Neural progenitor cell (in vitro differentiated cells): ENCODE measurements around the gene GNA15. TPM values are rescaled to one million over a fixed set of nuclear protein-coding genes. Genes with fewer than 3 reads are reported as not detected.

ENCODE experiments used
- DNase-seq: peaks from one replicate; pipeline ENCODE4 v3.0.0-alpha.2; 2016; ENCODE audit warnings: low spot score
- H2AFZ ChIP-seq: fragments of 200-600 bp; sonication (generic); replicated peaks from 2 replicates; pipeline ENCODE4 v1.6.1; 2016; ENCODE audit warnings: antibody characterized with exemption
- H3F3A ChIP-seq: fragments of 200-600 bp; sonication (generic); 2 replicates; pipeline ENCODE4 v1.6.1; 2016; ENCODE audit warnings: antibody characterized with exemption, low read depth
- H3K27ac ChIP-seq: fragments of 200-600 bp; sonication (generic); 2 replicates; pipeline ENCODE4 v1.5.1; 2016; ENCODE audit warnings: mild to moderate bottlenecking
- H3K27me3 ChIP-seq: fragments of 200-600 bp; sonication (generic); 2 replicates; pipeline ENCODE4 v1.6.1; 2016; ENCODE audit warnings: mild to moderate bottlenecking, moderate library complexity
- H3K36me3 ChIP-seq: fragments of 200-600 bp; sonication (generic); 2 replicates; pipeline ENCODE4 v1.5.1; 2016
- H3K4me1 ChIP-seq: fragments of 200-600 bp; sonication (generic); 2 replicates; pipeline ENCODE4 v1.6.1; 2016; ENCODE audit warnings: mixed run types
- H3K4me2 ChIP-seq: fragments of 200-600 bp; sonication (generic); 2 replicates; pipeline ENCODE4 v1.6.1; 2016
- H3K4me3 ChIP-seq: fragments of 200-600 bp; sonication (generic); 2 replicates; pipeline ENCODE4 v1.5.1; 2016
- H3K79me2 ChIP-seq: fragments of 200-600 bp; sonication (generic); 2 replicates; pipeline ENCODE4 v1.6.1; 2016; ENCODE audit warnings: low read depth
- H3K9ac ChIP-seq: fragments of 200-600 bp; sonication (generic); 2 replicates; pipeline ENCODE4 v1.6.1; 2016
- H3K9me3 ChIP-seq: fragments of 200-600 bp; sonication (generic); 2 replicates; pipeline ENCODE4 v1.5.1; 2016; ENCODE audit warnings: low read depth
- H4K20me1 ChIP-seq: fragments of 200-600 bp; sonication (generic); 2 replicates; pipeline ENCODE4 v1.6.1; 2016; ENCODE audit warnings: low read depth
- H3K27ac Mint-ChIP-seq: 3 replicates; pipeline ENCODE4 v1.8.0; 2021; ENCODE audit warnings: mixed read lengths
- H3K27me3 Mint-ChIP-seq: 2 replicates; pipeline ENCODE4 v1.8.0; 2022; ENCODE audit warnings: low read depth, mild to moderate bottlenecking, inconsistent platforms, moderate library complexity, mixed read lengths; ENCODE audit not compliant: insufficient read depth
- H3K36me3 Mint-ChIP-seq: 3 replicates; pipeline ENCODE4 v1.8.0; 2021; ENCODE audit warnings: mixed read lengths
- H3K4me1 Mint-ChIP-seq: 3 replicates; pipeline ENCODE4 v1.8.0; 2021; ENCODE audit warnings: mixed read lengths
- H3K4me3 Mint-ChIP-seq: 3 replicates; pipeline ENCODE4 v1.8.0; 2021; ENCODE audit warnings: mild to moderate bottlenecking, moderate library complexity, mixed read lengths
- H3K9me3 Mint-ChIP-seq: 3 replicates; pipeline ENCODE4 v1.8.0; 2020; ENCODE audit warnings: mixed read lengths
- CTCF ChIP-seq: fragments of 200-600 bp; sonication (generic); IDR thresholded peaks from 2 replicates; pipeline ENCODE4 v1.5.1; 2017; ENCODE audit warnings: antibody characterized with exemption, mild to moderate bottlenecking
- EZH2 ChIP-seq: fragments of 200-600 bp; sonication (generic); IDR thresholded peaks from 2 replicates; pipeline ENCODE4 v1.6.1; 2017; ENCODE audit warnings: antibody characterized with exemption, mild to moderate bottlenecking, moderate library complexity
- EZH2phosphoT487 ChIP-seq: fragments of 200-600 bp; sonication (generic); IDR thresholded peaks from 2 replicates; pipeline ENCODE4 v1.6.1; 2017; ENCODE audit warnings: antibody characterized with exemption
- total RNA-seq: library from RNA; depleted of rRNA; stranded (reverse); fragments of >200 nt; gene quantifications from 2 replicates; pipeline ENCODE4 v1.2.3, GENCODE V29; 2015; ENCODE audit warnings: low replicate concordance

The GNA15 gene
- total RNA-seq, 1 donor from 2014 or later = not detected

- Histone ChIP-seq H3F3A (peaks cover 7% of the 10 kb centered on the region), H2AFZ (no peak overlapping the region), H3K9me3 (no peaks in the 10 kb centered on the region), H3K4me1 (peaks cover 16% of the 10 kb centered on the region), H3K4me3 (no peak overlapping the region), H4K20me1 (peaks cover 75% of the 10 kb centered on the region), H3K9ac (no peak overlapping the region), H3K4me2 (no peak overlapping the region), H3K27me3 (no peaks in the 10 kb centered on the region), H3K27ac (no peak overlapping the region), H3K79me2 (peaks cover 74% of the 10 kb centered on the region), H3K36me3 (no peaks in the 10 kb centered on the region)
- H3K4me3 Mint-ChIP-seq = no peak overlapping the region
- TF ChIP-seq EZH2 (no peak), EZH2phosphoT487 (no peak), CTCF (no peak)
- no peaks in the 10 kb centered on the region for H3K9me3 Mint-ChIP-seq
- no peaks in the 10 kb centered on the region for H3K36me3 Mint-ChIP-seq
- H3K4me1 Mint-ChIP-seq = peaks cover 25% of the 10 kb centered on the region
- no peak for DNase-seq
- H3K27ac Mint-ChIP-seq = no peak overlapping the region
- H3K27me3 Mint-ChIP-seq = peaks cover 2% of the 10 kb centered on the region
These were observed 38.9 kb upstream of the GNA15 start for GRCh38 chr19:3096902-3097326.

GRCh38 chr19:3097442-3097871, 38.4 kb upstream of the GNA15 start:
- peaks cover 79% of the 10 kb centered on the region for H3K79me2 ChIP-seq

GRCh38 chr19:3098141-3098514, 37.7 kb upstream of the GNA15 start:
- Histone ChIP-seq H3K27me3 (no peaks in the 10 kb centered on the region), H3K4me3 (no peak overlapping the region), H3K9me3 (no peaks in the 10 kb centered on the region), H3K9ac (no peak overlapping the region), H3K27ac (no peak overlapping the region), H3K36me3 (no peaks in the 10 kb centered on the region), H2AFZ (no peak overlapping the region), H3F3A (peaks cover 5% of the 10 kb centered on the region), H3K79me2 (peaks cover 86% of the 10 kb centered on the region), H4K20me1 (peaks cover 87% of the 10 kb centered on the region), H3K4me2 (no peak overlapping the region), H3K4me1 (peaks cover 16% of the 10 kb centered on the region)
- H3K4me1 Mint-ChIP-seq = peaks cover 25% of the 10 kb centered on the region
- TF ChIP-seq EZH2phosphoT487 (no peak), CTCF (no peak), EZH2 (no peak)
- no peaks in the 10 kb centered on the region for H3K9me3 Mint-ChIP-seq
- DNase-seq = no peak
- no peak overlapping the region for H3K4me3 Mint-ChIP-seq
- H3K27ac Mint-ChIP-seq = no peak overlapping the region
- peaks cover 2% of the 10 kb centered on the region for H3K27me3 Mint-ChIP-seq
- H3K36me3 Mint-ChIP-seq = no peaks in the 10 kb centered on the region

More at GRCh38 chr19:3097442-3097871, 38.4 kb upstream of the GNA15 start:
- Mint-ChIP-seq H3K27ac (no peak overlapping the region), H3K9me3 (no peaks in the 10 kb centered on the region), H3K36me3 (no peaks in the 10 kb centered on the region), H3K27me3 (peaks cover 2% of the 10 kb centered on the region), H3K4me3 (peak overlapping the region; percentile 18), H3K4me1 (peaks cover 25% of the 10 kb centered on the region)
- TF ChIP-seq EZH2phosphoT487 = no peak
- no peak for TF ChIP-seq EZH2
- no peak for TF ChIP-seq CTCF
- Histone ChIP-seq H2AFZ (no peak overlapping the region), H3K4me1 (peaks cover 16% of the 10 kb centered on the region), H3F3A (peaks cover 7% of the 10 kb centered on the region), H3K9me3 (no peaks in the 10 kb centered on the region), H3K4me2 (no peak overlapping the region), H3K9ac (no peak overlapping the region), H3K36me3 (no peaks in the 10 kb centered on the region), H3K27ac (no peak overlapping the region), H3K4me3 (no peak overlapping the region), H3K27me3 (no peaks in the 10 kb centered on the region), H4K20me1 (peaks cover 80% of the 10 kb centered on the region)
- no peak for DNase-seq
